GM19023 (cell line): ENCODE data around the gene RANBP3.

ENCODE experiments used
- ATAC-seq: cut with Tn5 transposase; IDR thresholded peaks from one replicate; pipeline ENCODE4 v1.9.1; 2021; ENCODE audit warnings: mild to moderate bottlenecking, moderate library complexity; ENCODE audit not compliant: unreplicated experiment

Gene RANBP3

DNA sequence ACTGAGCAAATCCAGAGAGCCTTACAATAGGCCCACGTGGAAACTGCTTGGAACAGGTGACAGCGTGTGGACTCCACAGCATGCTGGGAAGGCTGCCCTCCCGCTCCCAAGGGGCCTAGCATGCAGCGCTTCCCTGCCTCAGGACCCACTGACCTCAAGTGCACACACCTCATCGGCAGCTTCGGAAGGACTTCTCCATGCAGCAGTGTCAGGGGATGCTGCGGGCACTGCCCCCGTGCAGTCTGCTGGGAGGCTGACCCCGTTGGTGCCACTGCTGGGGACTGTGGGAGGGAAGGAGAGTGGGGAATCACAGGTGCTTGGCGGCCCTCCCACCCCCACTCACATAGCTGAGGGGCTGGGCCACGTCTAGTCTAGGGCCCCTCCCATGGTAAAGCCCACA lies 46.7 kb downstream of the RANBP3 start:
- no peak for ATAC-seq

DNA sequence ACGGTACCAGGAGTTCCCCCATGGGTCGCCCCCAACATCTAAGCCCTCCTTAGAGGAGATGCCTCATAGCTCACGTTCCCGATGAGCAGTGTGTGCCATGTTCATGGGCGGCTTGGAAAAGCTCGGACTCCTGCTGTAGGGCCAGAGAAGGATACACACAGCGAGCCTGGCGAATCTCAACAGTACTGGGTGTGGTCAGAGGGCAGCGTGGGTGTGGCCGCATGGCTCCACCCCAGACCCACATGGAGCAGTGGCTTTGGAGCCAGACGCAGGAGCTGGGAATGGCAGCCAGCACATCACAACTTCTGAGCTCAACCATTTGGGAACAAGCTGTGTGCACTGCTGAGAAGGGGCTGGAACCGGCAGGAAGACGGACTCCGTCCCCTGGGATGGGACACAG lies 48.3 kb downstream of the RANBP3 start:
- ATAC-seq = no peak

GRCh38 chr19:5929179-5929578 lies 48.8 kb downstream of the RANBP3 start:
- no peak for ATAC-seq

DNA sequence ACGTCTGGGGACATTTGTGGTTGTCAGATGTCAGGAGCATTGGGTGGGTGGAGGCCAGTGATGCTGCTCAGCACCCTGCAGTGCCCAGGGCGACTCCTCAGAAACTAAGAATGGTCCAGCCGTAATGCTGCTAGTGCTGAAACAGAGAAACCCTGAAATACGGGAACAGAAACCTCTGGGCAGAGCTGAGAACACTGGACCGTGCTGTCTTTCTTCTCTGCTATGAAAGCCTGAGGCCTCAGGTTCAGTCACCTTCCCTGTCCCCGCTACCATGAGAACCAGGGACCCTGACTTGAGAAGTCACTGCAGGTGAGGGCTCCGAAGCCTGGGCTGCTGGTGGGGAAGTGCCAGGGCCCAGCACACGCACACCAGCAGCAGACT lies 50.5 kb downstream of the RANBP3 start:
- no peak for ATAC-seq

DNA sequence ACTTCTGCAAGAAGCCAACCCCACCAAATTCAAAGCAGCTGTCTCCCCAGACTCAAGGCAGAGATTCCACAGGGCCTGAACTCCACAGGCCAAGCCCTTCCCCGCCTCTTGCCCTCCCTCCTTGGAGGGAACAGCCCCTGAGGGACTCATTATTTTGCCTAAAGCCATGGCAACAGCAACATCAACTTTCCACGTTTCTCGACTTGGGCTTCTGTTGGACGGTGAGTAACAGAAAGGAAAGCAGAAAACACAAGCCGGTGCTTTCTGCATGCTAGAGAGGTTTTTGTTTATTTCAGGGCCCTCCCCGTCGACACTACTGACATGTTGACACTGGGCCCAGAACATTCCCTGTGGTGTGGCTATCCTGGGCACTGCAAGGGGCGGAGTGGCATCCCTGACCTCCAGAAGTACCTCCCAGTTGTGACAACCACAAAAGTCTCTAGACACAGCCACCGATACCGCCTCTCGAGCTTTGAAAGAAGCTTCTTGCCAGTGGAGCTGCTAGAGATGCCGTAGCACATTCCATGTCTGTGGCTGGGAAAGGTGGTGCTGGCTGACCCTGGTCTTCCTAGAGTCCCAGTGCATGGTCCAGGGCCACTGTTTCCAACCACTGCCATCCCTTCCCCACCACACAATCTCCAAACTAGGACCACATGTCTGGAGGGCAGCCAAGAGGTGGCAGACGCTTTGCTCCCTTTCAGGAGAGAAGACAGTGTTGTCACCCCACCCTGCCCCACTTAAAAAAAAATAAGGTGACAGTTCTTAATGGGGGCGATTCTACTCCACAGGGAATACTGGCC lies 51.1 kb downstream of the RANBP3 start:
- no peak for ATAC-seq

- no peak for ATAC-seq
Measured at GRCh38 chr19:5925830-5926427, 52.0 kb downstream of the RANBP3 start.

- ATAC-seq = no peak
Measured at GRCh38 chr19:5923356-5923755, 54.6 kb downstream of the RANBP3 start.

DNA sequence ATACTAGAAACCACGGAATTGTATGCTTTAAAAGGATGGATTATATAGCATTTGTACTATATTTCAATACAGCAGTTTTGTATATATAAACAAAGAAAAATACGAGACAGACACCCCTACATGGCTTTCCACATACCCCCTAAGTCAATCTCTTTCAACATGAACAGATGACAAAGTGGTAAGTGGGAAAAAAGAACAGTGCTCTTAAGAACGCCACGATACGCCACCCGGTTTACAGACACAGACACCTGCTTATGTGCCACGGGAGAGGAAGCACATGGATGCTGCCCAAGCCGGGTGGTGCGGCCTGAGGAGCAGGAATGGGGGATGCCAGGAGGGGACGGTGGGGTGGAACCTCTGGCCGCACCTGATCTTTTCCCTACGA lies 55.8 kb downstream of the RANBP3 start:
- no peak for ATAC-seq

DNA sequence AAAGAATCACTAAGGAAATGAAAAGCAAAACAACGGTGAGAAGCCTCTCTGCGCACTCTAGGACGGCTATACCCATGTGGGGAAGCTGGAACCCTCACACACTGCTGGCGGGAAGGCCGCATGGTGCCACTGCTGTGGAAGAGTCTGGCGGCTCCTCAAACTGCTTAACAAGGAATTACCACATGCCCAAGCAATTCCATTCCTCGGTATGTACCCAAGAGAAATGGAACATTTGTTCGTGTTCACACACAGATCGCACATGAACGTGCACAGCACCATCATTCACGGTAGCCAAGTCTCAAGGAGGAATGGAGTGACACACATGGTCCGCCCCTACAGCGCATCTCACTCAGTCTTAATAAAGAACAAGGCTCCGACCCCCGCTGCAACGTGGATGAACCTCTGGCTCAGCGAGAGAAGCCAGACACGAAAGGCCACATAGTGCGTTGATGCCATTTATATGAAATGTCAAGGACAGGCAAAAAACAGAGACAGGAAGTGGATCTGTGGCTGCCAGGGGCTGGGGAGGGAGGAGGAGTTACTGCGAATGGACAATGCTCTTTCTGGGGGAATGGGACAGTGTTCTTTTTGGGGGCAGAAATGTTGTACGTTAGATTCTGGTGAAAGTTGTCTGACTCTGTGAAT lies 56.3 kb downstream of the RANBP3 start:
- ATAC-seq = no peak

DNA sequence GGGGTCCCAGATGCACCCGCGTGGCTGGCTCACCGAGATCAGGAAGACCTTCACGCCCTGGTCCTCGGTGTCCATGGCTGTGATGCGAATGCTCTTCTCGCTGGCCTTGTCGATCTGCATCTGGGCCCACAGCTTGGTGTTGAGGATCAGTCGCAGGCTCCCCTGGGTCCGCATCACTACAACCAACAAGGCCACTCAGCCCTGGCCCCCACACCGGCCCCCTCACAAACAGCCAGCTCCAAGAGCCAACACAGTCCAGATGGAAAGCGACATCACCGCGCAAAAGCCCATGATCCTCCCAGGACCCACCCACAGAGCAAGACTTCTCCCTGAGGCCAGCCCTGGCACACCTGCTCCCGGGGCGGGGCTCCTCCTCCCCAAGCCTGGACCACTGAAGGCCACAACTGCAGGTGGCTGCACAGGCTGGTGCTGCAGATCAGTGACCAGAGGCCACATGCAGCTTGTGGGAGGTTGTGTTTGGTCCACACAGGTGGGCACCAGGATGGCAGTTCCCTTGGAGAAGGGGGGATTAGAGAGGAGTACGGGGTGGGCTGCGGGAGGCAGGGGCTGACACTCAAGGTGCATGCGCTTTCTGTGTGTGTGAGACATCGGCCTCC lies 59.4 kb downstream of the RANBP3 start:
- ATAC-seq = no peak

DNA sequence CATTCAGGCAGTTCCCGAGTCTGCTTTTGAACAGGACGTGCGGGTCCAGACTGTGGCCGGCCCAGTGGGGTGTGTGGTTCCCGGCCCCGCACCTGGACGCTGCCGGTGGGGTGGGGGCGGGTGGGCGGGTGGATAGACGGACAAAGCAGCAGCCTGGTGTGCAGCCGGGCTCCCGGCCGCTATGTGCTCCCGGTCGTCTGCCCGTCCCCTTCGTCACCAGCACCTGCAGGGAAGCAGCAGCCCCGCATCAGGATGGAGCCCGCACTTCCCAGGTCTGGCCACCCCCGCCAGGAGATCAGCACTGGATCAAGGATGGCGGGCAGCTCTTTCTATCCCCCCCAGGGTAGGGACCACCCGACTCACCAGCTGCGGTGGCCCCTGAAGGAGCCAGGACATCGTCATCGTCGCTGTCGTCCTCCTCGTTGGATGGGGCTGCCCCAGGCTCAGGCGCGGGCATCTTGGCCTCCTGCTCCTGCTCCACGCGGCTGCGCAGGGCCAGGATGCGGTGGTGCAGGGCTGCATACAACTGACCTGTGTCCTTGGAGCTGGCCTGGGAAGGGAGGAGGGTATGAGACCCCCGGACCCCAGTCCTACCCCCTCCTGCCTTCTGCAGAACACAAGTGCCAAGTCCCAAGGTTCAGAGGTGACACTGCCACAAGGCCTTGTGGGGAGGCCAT lies 60.4 kb downstream of the RANBP3 start:
- ATAC-seq = no peak

- ATAC-seq = no peak
Measured at GRCh38 chr19:5916181-5916708, 61.7 kb downstream of the RANBP3 start.

DNA sequence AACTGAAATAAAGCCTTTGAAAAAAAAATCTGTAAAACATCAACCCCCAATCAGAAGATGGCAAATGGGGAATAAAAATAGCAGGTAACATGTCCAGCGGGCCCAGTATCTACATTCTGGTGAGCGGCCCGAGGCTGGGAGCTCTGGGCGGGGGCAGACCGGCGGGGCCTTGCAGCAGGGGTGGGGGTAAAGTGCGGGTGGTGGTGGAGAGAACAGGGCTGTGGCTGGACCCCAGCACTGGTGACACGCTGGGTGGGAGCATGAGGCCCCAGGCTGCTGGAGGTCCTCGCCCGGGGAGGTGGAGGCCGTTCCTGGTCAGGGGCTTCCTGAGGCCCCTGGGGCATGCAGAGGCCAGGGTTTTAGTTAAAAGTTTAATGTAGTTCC lies 62.2 kb downstream of the RANBP3 start:
- ATAC-seq = no peak

DNA sequence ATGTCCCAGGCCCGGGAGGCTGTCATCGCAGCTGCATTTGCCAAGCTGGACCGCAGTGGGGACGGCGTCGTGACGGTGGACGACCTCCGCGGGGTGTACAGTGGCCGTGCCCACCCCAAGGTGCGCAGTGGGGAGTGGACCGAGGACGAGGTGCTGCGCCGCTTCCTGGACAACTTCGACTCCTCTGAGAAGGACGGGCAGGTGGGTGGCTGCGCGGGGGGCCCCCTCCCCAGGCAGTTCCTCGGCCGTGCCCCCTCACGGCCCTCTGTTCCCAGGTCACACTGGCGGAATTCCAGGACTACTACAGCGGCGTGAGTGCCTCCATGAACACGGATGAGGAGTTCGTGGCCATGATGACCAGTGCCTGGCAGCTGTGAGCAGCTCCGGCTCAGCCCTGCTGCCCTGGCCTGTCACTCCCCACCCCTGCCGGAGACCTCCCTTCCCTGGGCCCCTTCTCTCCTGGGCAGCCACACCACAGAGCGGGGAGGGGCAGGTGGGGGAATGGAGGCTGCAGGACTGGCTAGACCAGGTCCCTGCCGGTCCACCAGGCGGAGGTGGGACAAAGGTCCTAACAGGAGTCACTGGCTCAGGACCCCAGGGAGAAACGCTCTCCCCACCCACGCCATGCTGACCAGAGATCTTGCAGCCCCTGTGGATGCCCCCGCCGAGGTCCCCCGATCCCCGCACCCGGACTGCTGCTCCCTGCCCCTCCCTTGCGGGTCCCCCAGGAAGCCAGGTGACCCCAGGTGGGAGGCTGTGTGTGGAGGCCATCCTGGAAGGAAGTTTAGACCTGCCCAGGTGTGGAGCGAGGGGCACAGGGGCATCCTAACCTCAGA lies 62.8 kb downstream of the RANBP3 start:
- ATAC-seq = no peak

- ATAC-seq = no peak
Measured at GRCh38 chr19:5914358-5914774, 63.6 kb downstream of the RANBP3 start.

DNA sequence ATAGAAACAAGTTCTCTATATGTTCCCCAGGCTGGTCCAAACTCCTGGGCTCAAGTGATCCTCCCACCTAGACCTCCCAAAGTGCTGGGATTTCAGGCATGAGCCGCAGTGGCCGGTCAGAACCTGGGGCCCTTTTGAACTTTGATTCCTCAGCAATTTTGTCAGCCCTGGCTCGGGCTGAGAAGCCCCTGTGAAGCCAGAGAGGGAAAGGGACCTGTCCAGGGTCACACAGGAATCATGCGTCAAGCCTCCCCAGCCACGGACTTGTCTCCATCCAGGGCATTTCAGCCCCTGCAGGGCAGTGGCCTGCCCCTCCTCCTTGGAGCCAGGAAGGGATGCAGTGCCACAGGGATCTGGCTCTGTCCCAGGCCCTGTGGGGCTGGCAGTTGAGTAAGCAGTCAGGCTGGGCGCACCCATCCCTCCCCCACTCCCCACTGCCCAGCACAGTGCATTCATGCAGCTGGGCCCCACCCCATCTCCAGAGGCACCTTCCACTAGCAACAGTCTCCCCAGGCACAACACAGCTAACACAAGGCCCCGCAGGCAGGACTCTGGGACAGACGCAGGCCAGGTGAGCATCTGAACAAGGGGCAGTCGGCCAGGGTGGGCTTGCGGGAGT lies 64.1 kb downstream of the RANBP3 start, which contains the start of gene CAPS:
Gene CAPS (plus strand): TSS at position 516 of the 619 bp plus-strand sequence. CDS start 153 bp downstream, outside the sequence.
- no peak for ATAC-seq

GRCh38 chr19:5911366-5911765 lies 66.6 kb downstream of the RANBP3 start:
- no peak for ATAC-seq

- no peak for ATAC-seq
Measured at GRCh38 chr19:5910638-5910907, 67.4 kb downstream of the RANBP3 start.

DNA sequence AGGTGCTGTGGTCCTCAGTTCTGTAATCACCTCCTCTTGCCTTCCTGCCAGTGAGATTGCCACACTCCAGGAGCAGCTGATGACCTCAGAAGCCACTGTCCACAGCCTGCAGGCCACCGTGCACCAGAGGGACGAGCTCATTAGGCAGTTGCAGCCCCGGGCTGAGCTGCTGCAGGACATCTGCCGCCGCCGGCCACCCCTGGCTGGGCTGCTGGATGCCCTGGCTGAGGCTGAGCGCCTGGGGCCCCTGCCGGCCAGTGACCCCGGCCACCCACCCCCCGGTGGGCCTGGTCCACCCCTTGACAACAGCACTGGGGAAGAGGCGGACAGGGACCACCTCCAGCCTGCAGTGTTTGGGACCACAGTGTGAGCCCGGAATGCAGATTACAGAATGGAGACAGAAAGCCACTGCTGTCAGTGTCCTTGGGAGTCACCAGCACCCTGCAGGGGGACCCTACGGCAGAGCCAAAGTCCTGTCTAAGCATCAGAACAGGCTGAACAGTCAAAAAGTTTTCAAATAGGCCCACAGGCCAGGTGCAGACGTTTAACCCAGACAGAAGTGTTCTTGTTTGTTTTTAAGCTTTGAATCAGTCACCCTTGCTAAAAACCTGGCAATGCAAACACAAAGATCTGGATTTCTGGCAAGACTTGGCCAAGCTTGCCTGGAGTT lies 69.0 kb downstream of the RANBP3 start:
- no peak for ATAC-seq
